DMS79 (cell line): ENCODE data around the gene SNAI3.

ENCODE experiments used
- DNase-seq: peaks from one replicate; lab custom pipeline; 2025; lab: John Stamatoyannopoulos, UW

Gene SNAI3

DNA sequence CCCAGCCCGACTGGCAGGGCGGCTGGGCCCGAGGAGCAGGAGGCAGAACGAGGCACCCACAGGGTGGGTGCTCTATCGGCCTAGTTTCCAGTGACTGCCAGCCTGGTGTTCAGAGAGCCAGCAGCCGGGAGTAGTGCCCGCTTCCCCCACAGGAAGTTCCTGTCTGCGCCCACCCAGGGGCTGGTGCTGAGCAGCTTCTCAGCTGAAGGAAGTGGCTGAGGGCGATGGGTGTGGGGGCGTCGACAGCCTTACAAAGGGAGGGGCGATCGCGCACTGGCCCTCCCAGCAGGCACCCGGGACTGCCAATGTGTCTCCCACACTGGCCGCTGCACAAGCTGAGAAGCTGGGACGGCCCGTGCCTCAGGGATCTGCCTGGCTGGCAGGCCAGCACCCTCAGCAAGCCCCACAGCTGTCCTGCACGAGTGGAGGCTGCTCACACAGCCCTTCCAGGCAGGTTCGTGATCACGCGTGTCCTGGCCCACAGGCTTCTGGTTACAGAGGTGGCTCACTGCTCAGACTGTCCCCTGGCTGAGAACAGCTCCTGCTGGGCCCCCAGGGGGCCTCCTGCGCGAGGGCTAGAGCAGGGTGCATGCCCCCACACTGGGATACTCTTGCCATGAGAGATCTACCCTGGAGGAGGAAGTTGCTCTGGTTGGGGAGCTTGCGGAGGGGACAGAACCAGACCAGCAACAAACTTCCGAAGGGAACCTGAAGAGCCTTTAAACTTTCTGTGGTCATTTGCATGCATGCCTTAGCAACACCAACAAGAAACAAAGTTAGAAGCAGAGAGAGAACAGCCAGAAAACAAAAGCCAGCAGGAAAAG, 17.4 kb upstream of the SNAI3 start:
- DNase-seq = no peak

DNA sequence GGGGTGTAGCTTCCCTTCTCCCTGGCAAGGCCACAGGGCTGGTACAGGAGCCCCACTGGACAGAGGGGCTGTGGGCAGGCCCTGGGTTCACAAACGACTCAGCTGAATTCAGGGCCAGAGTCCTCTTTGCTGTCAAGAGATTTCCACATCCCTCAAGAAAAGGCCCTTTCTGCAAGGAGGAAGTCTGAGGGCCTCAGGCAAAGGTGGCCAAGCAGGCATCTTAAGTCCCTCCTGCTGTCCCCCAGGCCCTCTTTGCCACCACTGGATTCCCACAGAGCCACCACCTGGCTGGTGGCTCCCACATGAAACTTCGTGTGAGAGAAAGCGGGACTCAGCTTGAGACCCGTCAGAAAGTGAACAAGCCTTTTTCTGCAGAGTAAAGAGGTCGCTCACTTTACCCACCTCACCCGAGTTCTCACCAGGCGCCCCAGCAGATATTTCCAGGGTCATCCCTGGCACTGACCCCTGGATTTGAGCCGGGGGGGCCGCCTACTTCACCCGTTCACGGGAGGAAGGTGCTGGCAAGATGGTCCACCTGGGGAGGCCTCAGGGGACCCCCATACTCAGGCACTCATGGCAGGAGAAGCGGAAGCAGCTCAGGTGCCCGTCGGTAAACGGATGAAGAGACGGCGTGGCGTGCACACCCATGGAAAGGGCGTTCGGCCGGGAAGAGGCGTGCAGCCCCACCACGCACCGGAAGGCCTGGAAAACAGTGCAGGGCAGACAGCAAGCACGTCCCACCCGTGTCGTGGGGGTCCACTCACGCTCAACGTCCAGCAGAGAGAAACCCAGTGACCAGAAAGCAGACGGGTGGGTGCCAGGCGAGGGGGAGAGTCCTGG, 16.3 kb upstream of the SNAI3 start:
- no peak for DNase-seq

DNA sequence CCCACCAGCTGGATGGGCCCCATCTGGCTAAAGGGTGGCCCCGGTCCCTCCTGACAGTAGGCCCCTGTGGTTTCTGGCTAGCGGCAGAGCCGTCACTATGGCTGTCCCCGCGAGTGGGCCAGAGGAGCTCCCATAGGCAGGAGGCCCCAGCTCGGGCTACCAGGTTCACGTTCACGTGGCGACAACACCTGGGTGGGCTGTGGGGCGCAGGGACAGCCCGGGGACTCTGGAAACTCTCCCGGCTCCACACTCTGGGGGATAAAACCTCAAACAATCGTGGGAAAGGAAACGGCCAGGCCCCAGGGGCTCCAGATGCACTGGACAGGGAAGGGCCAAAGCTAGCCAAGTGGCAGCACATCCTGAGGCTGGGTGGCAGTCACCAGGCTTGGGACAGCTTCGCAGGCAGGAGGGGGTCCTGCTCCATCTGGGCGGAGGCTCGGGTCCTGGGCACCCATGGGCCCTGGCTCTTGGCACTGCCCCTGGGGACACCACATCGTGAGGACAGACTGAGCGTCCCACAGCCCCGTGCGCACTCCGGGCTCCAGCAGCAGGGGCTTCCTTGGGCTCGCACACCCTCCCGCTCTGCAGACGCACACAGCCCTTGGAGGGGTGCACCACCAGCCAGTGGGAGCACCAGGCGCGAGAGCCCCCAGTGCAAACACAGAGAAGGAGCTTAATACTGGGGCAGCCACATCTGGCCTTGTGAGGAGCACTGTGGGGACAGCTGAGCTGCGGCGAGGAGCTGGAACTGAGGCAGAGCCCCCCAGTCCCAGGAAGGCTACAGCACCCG, 15.5 kb upstream of the SNAI3 start:
- DNase-seq = no peak

DNA sequence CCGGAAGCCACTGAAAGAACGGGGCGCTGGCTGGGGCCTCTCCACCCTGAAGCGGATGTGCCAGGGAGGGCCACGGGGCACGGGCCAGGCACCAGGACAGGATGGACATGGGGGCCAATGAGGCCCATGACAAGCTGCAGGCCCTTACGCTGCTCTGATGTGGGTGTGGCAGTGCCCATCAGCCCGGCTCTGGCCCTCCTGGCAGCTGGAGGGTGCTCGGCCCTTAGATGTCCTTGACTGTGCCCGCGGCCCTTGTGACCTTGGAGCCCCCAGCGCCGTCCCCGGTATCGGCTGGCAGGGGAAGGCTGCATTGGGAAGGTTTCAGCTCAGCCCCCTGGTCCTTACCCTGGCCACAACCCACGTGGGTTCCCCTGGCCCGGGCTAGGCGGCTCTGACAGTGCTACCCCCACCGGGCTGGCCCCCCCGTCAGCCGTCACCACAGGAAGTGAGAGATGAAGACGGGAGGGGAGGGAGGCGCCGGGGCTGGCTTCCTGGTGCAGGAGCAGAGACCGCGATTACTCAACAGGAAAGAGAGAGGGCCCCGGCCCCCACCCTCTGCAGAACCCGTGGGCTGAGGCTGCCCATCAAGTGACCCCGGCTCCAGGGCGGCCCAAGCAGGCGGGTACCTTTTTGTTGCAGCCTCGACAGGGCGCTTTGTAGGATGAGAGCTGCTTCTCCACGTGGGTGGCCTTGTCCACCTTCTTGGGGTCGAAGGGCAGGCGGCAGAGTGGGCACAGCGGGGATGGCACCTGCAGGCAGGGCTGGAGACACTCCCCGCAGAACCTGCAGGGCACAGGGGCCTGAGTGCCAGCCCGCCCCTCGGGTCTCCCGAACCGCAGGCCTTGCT, 14.6 kb upstream of the SNAI3 start:
- DNase-seq = no peak

DNA sequence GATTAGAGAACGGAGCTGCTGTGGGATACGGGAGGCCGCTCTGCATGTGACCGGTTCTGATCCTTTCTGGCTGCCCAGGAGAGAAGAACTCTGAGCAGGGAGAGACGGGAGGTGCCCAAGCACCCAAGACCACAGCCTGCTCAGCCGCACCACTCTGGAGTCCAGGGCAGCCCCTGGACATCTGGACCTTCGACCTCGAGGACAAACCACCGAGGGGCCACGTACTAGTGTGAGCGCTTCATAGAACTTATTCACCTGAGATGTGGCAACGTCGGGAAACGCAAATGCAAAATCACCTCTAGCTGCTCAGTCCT, 14.0 kb upstream of the SNAI3 start:
- DNase-seq = no peak

DNA sequence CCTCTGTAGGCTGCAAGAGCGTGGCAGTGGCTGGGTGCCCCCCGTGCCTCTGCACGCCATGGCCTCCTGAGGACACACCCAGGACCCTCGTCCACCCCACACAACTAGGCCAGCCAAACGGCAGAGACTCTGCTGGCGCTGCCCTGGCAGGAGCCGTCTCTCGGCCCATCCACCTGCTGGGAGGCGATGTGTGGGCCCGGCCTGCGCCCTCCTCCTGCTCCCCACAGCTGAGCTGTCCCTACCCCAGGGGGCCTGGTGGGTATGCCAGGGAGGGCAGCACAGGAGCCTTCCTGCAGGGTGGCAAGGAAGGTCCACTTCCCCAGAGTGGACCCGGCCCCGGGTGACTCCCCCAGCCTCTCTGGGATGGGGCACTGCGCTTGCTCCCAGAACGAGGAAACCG, 12.9 kb upstream of the SNAI3 start:
- no peak for DNase-seq

DNA sequence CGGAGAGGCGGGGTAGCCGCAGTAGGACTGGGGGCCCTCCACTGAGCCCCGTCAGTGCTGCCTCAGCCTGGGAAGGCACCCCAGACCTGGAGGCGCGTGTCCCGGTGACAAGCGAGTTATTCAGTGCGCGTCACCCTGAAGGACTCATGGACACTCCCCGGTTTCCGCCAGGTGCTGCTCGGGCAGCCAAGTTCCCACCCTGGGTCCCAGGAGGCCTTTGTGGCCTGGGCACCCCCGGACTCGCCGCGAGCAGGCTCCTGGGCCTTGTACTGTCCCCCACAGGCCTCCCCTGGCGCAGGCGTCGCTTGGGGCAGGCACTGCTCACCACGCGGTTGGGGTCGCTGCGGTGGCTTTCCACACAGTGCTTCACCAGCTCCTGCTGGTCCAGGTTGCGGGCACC, 12.3 kb upstream of the SNAI3 start:
- DNase-seq = no peak

DNA sequence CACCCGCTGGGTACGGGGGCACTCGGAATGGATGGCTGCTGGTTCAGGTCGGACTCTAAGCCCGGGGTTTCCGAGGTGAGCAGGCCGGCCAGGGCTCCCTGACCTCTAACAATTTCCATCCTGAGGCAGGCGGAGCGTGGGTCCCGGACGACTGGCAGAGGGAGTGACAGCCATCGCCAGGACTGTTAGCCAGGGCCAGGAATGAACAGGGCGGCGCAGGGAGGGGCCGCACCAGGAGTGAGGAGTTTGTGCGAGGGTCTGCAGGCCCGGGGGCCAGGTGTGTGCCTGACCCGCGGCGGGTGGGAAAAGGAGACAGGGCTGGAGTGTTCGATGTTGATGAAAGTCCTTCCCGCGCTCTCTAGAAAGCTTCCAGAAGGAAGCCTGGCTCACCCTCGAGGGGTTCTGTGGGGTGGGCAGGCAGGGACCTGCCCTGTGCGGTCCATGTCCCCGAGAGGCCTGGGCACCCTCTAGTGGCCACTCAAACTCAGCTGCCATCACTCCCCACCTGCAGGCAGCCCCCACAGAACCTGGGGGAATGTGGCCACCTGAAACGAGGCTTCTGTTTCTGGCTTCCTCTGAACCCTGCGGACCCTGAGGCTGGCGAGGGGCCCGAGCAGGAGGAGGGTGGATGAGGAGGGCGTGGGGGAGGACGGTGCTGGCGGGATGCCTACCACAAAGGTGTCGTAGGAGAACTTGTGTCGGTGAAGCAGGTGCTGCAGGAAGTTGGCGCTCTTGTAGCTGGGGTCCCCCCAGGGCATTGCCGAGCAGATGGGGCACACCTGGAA, 11.7 kb upstream of the SNAI3 start:
- DNase-seq = no peak

DNA sequence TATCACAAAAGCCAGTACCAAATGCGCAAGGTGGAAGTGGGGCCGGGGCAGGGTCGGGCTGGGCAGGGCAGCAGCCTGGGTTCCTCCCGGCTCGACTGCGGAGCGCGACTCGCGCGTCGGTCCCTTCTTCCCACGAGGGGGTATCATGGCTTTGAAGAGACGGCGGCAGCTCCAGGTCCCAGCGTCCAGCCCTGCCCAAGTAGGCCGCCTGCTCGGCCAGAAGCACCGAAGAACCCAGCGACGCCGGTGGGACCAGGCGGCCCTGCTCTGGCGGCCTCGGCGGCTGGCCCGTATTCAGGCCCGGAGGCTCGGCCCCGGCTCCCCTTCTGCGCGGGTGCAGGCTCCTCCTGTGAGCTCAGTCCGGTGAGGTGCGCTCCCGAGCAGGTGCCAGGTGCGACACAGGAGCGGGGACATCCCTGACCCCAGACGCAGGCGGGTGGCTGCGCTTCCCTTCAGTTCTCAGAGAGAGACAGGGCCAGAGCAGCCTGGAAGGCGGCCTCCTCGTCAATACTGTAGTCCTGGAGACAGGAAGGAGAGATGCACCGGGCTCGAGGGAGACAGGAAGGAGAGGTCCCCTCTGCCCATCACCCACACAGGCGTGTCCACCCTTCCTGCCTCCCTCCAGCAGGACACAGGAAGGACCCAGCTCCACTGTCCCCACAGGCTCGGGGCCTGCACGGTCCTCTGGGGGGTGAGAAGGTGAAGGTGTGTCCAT, 11.0 kb upstream of the SNAI3 start:
- DNase-seq = no peak

DNA sequence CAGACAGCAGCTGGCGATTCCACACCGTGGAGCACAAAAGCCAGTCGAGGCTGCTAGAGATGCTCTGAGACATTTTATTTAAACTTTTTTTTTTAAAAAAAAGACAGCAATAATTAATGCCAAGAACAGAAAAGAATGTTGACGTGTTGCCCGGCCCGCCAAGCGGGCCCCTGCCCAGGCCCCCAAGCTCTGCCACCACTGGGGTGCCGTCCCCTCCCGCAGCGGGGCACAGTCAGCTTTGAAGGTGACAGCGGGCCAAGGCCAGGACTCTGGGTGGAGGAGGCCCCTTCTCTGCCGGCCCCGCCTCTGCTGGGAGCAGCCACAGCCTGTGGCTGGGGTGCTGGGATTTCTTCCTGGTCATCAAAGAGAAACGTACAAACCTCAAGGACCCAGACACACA, 10.1 kb upstream of the SNAI3 start:
- DNase-seq = no peak

DNA sequence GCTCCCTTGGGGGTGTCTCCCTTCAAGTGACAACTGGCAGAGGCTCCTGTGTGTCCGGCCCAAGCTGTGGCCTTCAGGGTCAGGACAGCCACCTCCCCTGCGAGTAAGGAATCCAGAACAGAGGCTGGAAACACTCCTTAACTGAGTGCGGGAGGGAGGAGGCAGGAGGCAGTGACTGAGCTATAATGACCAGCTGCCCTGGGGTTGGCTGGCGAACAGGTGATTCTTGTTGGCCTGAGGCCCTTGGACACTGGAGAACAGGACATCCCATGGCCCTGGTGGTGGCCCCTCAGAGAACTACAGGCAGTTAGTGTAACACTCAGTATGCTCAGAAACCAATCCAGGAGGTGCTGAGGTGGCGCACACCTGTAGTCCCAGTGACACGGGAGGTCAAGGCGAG, 9.4 kb upstream of the SNAI3 start:
- DNase-seq = no peak

DNA sequence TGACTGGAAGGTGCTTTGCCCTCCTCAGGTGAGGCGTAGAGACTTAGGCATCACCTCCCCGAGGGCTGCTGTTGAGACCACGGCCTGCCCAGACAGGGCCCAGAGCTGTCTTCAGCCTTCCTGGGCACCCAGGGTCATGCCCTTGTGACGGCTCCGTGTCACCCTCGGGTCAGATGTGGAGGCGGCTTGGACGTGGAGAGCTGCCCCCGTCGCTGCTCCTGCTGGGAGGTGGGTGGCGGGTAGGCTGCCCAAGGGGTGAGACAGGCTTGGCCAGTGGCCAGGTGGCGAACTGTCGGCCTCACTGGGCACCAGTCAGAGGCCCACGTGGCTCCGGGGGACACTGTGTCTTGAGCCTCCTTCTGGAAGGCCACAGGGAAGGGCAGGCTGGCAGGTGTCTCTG, 8.9 kb upstream of the SNAI3 start:
- DNase-seq = no peak

DNA sequence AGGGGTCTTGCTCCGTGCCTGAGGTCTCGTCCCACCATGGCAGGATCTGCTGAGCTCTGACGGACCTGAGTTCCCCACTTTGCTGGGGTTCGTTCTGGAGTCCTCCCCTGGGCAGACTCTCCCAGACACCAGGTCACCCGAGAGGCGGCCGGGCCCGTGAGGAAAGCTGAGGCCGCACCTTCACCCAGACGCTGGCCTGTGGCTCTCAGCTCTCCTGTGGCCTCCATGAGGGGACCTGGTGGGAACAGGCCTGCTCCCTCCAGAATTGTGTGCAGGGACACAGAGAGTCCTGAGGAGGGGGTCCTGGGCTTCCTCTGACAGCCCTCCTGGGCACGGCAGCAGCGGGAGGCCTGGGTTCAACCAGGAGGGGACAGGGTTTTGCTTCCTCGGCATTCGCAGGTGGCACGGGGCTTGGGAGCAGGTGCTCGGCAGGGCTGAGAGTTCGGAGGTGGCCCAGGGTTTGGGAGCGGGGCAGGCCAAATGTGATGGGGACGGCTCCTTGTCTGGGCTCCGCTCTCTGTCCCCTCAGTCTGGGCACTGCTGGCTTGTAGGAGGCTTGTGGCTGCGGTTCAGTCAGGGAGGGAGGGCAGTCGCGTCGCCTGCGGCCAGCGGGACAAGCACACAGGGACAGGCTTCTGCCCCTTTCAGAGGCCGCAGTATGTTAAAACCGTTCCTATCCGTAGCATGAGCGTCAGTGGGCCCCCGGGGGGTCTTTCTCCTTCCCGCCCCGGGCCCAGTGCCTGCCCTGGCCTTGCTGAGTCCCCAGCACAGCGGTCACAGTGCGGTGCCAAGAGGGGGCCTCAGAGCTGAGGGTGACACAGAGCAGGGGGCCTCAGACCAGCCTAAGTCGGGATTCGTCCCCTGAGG, 8.1 kb upstream of the SNAI3 start:
- no peak for DNase-seq

DNA sequence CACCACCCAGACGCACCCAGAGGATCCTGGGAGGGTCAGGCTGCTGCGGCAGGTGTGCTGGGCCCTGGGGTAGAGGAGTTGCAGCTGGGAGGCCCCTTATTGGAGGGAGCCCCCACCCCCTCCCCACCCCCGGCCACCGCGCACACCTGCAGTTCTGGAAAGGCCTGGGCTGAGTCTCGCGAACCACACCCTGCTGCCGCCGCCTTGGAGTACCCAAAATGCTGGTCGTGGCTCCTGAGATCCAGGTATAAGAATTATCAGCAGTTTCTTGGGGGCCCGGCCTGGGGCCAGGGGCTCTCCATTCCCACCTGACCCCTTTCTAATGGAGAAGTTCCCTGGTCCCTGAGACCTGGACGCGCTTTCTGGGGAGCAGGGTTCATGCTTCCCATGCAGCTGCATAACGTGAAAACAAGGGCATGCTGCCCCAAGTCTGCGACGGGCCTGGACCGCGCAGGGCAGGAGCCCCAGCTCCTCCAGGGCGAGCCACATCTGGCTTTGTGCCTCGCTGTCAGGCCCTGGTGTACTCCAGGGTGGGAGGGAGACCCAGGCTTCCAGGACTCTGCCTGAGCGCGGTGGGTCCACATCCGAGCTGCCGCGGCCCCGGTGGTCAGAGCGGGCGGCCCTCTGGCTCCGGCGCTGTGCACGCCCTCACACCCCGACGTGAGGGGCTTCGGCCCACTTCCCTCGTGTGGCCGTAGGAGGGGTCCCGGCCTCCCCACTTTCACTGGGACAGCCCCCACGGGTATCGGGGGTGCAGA, 7.3 kb upstream of the SNAI3 start:
- DNase-seq = no peak

DNA sequence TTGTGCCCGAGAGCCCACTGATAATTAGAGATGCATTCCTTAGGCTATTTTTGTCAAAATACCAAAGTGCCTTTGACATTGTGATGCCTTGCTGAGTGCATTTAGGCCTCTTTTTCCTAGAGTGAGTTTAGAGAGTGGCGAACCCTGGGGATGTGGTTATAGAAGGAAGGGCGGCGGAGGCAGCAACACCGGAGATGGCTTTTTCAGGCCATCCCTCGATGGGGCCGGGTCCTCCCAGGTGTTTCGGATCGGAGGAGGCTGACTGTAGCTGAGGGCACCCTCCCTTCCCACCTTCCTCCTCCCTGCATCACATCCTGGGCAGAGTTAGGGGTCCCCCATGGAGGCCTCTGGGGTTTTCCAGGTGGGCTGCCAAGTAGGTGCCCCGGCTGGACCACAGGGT, 6.6 kb upstream of the SNAI3 start:
- no peak for DNase-seq

DNA sequence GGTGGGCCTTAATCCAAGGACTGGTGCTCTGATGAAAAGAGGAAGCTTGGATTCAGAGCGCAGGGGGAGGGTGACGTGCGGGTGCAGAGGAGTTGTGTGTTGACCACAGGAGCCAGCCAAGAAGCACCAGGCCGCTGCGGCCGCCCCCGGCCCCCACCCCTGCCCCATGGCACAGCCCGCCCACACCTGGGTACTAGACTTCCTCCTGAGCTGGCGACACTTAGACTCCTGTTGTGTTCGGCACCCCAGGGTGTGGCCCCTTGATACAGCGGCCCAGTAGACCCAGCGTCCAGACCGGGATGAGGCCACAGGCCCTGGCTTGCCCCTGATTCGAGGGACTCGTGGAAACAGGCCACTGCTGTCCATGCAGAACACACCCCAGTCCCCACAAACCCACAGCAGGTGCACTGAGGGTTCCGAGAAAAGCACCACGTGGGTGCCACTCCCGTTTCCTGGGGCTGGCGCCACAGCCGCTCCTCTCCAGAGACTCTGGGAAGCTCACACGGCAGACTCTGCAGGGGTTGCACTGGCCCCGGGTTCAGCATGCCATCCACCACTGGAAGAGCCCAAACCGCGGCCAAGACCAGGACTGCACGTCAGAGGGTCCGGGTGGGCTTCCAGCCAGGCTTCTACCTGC, 5.7 kb upstream of the SNAI3 start:
- DNase-seq = no peak

DNA sequence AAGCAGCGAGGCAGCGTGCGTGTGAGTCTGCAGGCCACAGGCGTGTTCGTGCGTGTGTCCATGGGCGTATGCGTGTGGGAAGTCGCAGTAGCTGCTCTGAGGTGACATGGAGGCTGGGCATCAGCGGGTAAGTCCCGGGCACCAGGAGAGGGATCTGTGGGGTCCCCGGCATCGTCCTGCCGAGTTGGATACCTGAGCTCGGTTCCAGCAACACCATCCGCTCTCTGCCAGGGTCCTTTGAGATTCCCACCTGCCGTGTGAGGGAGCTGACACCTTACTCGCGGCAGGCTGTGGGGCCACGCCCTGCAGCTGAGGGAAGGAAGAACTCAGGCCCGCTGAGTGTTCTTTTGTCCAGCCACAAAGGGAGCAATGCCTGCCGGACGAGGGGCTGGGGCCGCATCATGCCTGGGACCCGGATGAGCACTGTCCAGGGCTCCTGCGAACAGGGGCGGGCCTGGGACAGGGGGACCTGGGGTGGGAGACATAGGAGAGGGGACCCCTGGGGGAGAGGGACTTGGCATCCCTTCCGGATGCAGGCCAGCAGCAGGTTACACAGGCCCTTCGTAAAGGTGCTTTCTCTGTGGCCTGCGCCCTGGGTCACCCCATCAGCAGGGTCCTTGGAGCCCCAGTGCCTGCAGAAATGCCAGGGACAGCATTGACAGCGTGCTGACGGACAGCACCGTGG, 5.0 kb upstream of the SNAI3 start:
- DNase-seq = no peak
